Stomach smooth muscle (tissue), 2 donors: Measurements from ENCODE around the gene ST6GALNAC3.

ENCODE experiments used
- H3K27ac ChIP-seq: one replicate; pipeline ENCODE4 v1.7.0; 2013; ENCODE audit warnings: mild to moderate bottlenecking, low read length, inconsistent platforms
- H3K27me3 ChIP-seq, 2 donors: one replicate each; pipeline ENCODE4 v1.7.0; 2013; ENCODE audit warnings: low read length in 2 of 2; ENCODE audit not compliant: insufficient read depth in 2 of 2, control insufficient read depth in 1 of 2
- H3K36me3 ChIP-seq, 2 donors: one replicate each; pipeline ENCODE4 v1.7.0; 2013; ENCODE audit warnings: low read length in 2 of 2; ENCODE audit not compliant: control insufficient read depth in 2 of 2, insufficient read depth in 2 of 2
- H3K4me1 ChIP-seq: one replicate; pipeline ENCODE4 v1.7.0; 2013; ENCODE audit warnings: low read length; ENCODE audit not compliant: control insufficient read depth, insufficient read depth
- H3K4me3 ChIP-seq, 2 donors: one replicate each; pipeline ENCODE4 v1.7.0; 2013; ENCODE audit warnings: low read length in 2 of 2
- H3K9ac ChIP-seq, 2 donors: one replicate each; pipeline ENCODE4 v1.7.0; 2013; ENCODE audit warnings: low read length in 2 of 2, mild to moderate bottlenecking in 1 of 2
- H3K9me3 ChIP-seq, 2 donors: one replicate each; pipeline ENCODE4 v1.7.0; 2013; ENCODE audit warnings: low read length in 2 of 2; ENCODE audit not compliant: control insufficient read depth in 2 of 2
- donor health status: healthy.
- donor health status: Pancreatic carcinoma.

Gene ST6GALNAC3

DNA sequence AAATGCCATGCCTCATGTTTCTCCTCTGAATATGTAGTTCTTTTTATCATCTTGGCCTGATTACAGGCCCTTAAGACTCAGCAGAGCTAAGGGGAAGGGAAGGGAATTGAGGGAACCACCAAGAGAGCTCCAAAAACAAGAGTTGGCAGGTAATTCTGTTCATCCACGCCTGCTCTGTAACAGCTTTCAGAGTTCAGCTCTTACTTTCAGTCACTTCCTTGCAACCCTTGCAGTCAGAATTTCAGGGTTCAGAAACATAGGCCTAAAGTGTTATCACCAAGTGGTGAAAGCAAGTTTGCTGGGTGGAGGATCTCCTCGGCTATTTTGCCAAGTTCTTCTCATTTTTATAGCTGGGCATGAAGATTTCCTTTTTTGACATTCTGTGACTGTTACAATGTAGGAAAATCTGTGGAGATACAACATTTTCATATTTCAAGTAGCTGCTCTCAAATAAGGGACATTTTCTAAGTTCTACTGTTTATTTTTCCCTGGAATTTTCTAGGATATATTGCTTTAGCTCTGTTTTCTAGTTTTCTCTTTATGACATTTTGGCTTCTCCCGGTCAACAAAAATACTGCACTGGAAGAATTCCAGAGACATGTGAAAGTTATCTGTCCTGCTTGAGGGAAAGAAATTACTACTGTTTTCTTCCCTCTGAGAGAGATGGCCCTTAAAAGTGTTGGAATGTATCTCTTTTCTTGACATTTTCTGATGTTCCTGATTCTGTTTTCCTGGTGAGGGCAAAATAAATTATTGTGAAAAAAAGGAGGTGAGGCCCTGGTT lies 540.9 kb downstream of the ST6GALNAC3 start:
- H3K36me3 ChIP-seq = no peaks in the 10 kb centered on the region
- no peak overlapping the region for H3K9ac ChIP-seq
- H3K4me1 ChIP-seq = no peaks in the 10 kb centered on the region
- no peak overlapping the region for H3K4me3 ChIP-seq
- no peaks in the 10 kb centered on the region for H3K9me3 ChIP-seq
- no peak overlapping the region for H3K27ac ChIP-seq
- no peaks in the 10 kb centered on the region for H3K27me3 ChIP-seq

DNA sequence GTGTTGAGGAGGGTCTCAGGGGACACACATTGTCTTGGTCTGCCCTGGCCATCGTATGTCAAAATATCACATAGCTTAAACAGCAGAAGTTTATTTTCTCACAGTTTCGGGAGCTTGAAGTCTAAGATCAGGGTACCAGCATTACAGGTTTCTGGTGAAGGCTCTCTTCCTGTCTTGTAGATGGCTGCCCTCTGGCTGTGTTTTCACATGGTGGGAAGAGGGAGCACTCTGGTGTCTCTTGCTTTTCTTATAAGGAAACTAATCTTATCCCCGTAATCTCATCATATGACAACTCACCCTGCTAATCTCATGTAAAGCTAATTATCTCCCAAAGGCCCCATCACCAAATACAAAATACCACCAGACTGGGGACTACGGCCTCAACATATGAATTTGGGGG lies 545.8 kb downstream of the ST6GALNAC3 start:
- Histone ChIP-seq H3K27me3 (no peaks in the 10 kb centered on the region), H3K4me1 (no peaks in the 10 kb centered on the region), H3K4me3 (no peak overlapping the region), H3K9ac (no peak overlapping the region), H3K9me3 (no peaks in the 10 kb centered on the region), H3K27ac (no peak overlapping the region), H3K36me3 (no peaks in the 10 kb centered on the region)

DNA sequence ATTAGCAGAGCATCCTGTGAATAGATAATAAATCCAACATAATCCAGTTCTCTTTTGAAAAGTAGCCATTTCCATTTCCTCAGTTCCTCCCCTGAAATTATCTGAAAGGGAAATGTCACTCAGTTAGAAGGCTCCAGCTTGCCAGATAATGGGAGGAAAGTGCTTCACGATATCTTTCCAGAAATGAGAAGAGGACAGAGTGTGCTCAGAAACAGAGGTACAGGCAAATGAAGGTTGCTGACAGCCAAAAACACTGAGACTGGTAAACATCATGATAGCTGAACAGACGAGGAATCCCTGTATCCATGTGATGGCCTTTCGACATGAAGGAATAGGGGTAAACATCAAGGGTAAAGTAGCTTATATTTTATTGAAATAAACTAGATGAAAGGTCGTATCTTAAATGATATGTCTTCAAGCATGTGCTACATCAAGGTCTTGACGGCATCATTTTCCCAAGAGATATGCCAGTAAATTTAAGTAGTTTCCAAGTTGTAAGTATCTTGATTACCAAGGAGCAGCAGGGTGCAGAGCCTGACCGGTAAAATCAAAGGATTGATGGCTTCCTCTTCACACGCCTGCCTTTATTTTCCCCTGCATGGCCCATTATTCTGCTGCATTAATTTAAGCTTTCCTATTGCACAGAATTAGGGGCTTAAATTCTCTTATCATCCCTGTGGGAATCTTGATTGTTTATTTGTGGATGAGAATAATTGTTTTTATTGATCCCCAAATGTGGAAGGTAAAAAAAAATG lies 548.4 kb downstream of the ST6GALNAC3 start:
- Histone ChIP-seq H3K27me3 (no peaks in the 10 kb centered on the region), H3K9me3 (no peaks in the 10 kb centered on the region), H3K4me3 (no peak overlapping the region), H3K9ac (no peak overlapping the region), H3K36me3 (no peaks in the 10 kb centered on the region), H3K4me1 (no peaks in the 10 kb centered on the region), H3K27ac (no peak overlapping the region)

DNA sequence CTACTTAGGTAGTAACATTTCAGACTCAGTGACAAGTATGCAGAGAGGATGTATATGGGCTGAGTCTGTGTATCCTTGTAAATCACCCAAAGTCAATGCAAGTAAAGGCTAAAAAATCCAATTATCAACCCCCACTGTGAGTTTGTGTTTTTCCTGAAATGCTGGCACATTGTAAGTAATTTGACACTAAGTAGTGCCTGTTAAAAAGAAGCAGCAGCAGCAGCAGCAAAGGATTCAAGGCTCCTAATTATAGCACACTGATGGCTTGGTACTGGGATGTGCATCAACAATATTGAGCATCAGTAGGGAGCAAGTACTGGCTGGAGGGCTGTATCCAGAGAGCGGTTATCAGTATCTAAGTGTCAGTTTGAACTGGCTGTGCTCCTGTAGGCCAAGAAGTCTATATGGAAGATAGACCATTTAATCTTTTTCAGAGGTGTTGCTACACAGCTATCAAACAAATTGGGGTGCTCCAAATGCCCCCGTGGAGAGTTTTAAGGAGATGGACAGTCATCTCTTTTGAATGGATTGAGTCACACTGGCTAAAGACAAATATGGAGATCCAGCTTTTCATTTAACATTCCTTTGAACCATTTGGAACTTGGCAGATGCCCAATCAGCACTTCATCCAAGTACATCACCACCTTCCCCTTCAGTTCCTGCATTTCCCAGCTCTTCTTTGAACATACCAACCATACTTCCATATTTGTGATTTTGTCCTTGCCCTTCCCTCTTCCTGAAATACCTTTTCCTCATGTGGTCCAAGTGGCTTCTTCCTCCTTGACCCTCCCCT lies 551.5 kb downstream of the ST6GALNAC3 start:
- Histone ChIP-seq H3K4me1 (no peaks in the 10 kb centered on the region), H3K36me3 (no peaks in the 10 kb centered on the region), H3K27ac (no peak overlapping the region), H3K4me3 (no peak overlapping the region), H3K9me3 (no peaks in the 10 kb centered on the region), H3K9ac (no peak overlapping the region), H3K27me3 (no peaks in the 10 kb centered on the region)

DNA sequence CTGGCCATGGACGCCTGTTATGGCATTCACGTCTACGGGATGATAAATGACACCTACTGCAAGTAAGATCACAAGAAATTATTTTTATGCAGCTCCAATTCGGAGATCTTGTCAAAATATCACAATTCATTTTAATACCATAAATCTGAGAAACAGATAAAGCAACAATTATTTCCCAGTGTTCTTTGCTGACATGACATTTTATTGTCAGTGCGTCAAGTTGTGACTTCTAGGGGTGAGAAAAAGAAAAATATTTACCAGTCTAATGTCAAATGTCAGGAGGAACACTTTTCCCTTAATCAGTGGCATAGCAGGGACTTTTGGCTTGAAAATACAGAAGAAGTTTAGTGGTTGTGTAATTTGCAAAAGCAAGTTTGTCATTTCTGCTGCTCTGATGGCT lies 553.0 kb downstream of the ST6GALNAC3 start:
- Histone ChIP-seq H3K4me3 (no peak overlapping the region), H3K4me1 (no peaks in the 10 kb centered on the region), H3K9me3 (no peaks in the 10 kb centered on the region), H3K27ac (no peak overlapping the region), H3K36me3 (no peaks in the 10 kb centered on the region), H3K9ac (no peak overlapping the region), H3K27me3 (no peaks in the 10 kb centered on the region)

DNA sequence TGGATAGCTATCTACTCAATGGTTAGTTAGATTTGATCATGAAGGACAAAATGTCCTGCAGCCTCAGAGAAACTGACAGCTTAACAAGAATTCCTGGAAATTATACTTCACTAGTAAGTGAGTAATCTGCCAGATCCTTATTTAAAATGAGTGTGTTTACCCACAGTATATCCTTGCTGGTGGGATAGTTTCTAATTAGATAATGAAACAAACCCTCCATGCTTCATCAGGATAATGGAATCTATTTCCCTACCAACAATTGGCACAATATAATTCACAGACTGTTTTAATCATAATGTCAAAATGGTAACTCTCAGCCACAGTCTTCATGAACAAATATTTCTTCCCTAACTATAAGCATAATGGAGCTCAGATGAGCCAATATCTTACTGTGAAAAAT lies 553.4 kb downstream of the ST6GALNAC3 start:
- no peaks in the 10 kb centered on the region for H3K9me3 ChIP-seq
- H3K9ac ChIP-seq = no peak overlapping the region
- H3K4me1 ChIP-seq = no peaks in the 10 kb centered on the region
- H3K4me3 ChIP-seq = no peak overlapping the region
- H3K27ac ChIP-seq = no peak overlapping the region
- H3K36me3 ChIP-seq = no peaks in the 10 kb centered on the region
- no peaks in the 10 kb centered on the region for H3K27me3 ChIP-seq

DNA sequence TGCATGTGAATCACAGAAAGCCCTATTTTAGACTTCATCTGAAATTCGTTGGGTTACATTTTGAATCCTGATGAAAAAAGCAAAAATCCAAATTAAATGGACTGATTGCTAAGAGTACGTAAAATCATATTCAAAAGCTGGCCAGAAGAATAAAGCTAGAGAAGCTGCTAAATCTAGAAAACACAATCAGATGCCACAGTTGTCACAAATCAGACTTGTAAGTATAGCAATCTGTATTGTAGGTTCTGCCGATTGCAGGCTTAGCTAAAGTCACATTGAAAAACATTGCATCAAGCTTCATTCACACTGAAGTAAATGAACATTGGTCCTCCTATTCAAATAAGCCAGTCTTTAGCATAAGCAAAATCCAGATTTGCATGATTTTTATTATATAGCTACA lies 557.6 kb downstream of the ST6GALNAC3 start:
- no peaks in the 10 kb centered on the region for H3K27me3 ChIP-seq
- no peaks in the 10 kb centered on the region for H3K36me3 ChIP-seq
- no peak overlapping the region for H3K27ac ChIP-seq
- H3K4me1 ChIP-seq = no peaks in the 10 kb centered on the region
- no peak overlapping the region for H3K9ac ChIP-seq
- H3K4me3 ChIP-seq = no peak overlapping the region
- H3K9me3 ChIP-seq = no peaks in the 10 kb centered on the region

DNA sequence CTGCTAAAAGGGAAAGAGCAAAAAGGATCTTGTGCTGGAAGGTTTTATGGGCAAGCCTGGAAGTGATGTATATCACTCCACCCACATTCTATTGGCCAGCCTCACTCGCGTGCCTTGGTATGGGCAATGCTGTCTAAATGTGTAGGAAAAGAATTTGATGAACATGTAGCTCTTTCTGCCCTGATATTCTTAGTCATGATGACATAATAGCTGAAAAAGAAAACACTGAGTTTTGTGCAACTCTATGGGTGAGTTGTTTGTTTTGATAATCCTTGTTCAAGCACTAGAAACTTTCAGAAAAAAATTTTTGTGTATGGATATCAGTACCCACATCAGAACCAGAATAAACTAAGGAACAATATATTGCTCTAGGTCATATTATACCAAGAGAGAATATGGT lies 561.2 kb downstream of the ST6GALNAC3 start:
- H3K4me1 ChIP-seq = no peaks in the 10 kb centered on the region
- no peak overlapping the region for H3K27ac ChIP-seq
- H3K9ac ChIP-seq = no peak overlapping the region
- no peaks in the 10 kb centered on the region for H3K9me3 ChIP-seq
- H3K27me3 ChIP-seq = no peaks in the 10 kb centered on the region
- H3K36me3 ChIP-seq = no peaks in the 10 kb centered on the region
- H3K4me3 ChIP-seq = no peak overlapping the region

DNA sequence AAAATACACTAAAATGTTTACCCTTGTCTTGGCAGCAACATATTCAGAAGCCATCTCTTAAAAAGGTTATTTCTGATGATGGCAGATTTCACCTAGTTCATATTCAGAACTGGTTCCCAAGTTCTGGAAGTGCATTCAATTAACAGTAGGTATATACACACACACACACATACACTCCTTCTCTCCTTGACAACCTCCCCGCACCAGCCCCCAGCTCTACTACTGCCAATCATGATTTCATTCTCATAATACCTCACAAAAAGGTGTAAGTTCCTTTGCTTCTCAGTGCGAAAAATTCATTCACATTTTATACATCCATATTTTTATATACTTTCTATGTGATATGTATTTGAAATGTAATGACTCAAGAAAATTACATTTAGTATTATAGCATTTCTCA lies 564.6 kb downstream of the ST6GALNAC3 start:
- Histone ChIP-seq H3K4me3 (no peak overlapping the region), H3K9me3 (no peaks in the 10 kb centered on the region), H3K36me3 (no peaks in the 10 kb centered on the region), H3K4me1 (no peaks in the 10 kb centered on the region), H3K27me3 (no peaks in the 10 kb centered on the region), H3K9ac (no peak overlapping the region), H3K27ac (no peak overlapping the region)

DNA sequence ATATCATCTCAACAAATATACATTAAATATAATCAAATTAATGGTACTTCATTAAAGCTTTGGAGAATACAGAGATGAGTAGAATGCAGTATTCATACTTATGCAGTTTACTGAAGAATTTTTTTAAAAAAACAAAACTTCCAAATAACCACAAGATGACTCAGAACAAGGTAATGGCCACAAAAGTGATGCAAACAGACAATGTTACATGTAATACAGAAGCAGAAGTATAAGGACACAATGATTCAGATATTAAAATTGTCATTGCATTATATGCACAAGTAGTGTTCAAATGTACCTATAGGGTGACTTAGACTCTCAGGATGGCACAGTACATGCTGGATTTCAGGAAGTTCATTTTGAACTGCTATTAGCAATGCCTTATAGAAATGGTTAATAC lies 565.5 kb downstream of the ST6GALNAC3 start:
- Histone ChIP-seq H3K9ac (no peak overlapping the region), H3K27me3 (no peaks in the 10 kb centered on the region), H3K4me3 (no peak overlapping the region)

More for the DNA sequence above, 565.5 kb downstream of the ST6GALNAC3 start:
- no peaks in the 10 kb centered on the region for H3K9me3 ChIP-seq
- no peaks in the 10 kb centered on the region for H3K4me1 ChIP-seq
- H3K27ac ChIP-seq = no peak overlapping the region
- no peaks in the 10 kb centered on the region for H3K36me3 ChIP-seq
